ENCODE measurements around the gene DGKB. TPM values are rescaled to one million over a fixed set of nuclear protein-coding genes. Genes with fewer than 3 reads are reported as not detected.

The DGKB gene
- polyA plus RNA-seq, 2 of the 4 experiments (the other 2 are of a cell fraction): 0.01 TPM; not detected in 1

DNA sequence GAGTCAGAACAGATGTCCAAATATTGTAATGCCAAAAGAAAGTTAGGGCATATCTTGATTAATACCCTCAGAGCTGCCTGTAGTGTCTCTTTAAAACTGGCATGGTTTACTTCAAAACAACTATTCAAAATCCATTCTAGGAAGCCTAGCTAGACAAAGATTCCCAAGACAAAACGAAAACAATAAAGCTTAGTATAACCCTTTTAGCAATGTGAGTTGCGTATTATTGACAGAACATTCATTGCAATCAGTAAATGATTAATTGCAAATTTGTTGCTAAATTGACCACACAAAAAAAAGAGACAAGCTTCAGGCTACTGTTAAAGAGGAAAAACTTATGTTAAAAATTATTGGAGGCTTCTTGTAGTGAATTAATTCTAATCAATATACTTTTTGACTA, 406.9 kb downstream of the DGKB start:
- WGBS (ENCODE audit: missing lambda C conversion rate): 12% methylated on average over 2 of the region's 2 CpGs
- Histone ChIP-seq H3K27ac (no peak overlapping the region), H3K4me1 (no peaks in the 10 kb centered on the region), H3K9me3 (peaks cover 3% of the 10 kb centered on the region; the same call in 1 of the 3 replicates), H3K4me2 (no peak overlapping the region), H3K4me3 (no peak overlapping the region)
- TF ChIP-seq HEYL (CRISPR knock-in tag; IDR thresholded peaks at IDR 0.05): no peak
- no peak for TF ChIP-seq SREBF2 (IDR thresholded peaks at IDR 0.05)
- TF ChIP-seq FOSL2 (IDR thresholded peaks at IDR 0.05): no peak
- TF ChIP-seq FOSL2 (CRISPR knock-in tag; IDR thresholded peaks at IDR 0.05): no peak
- TF ChIP-seq HOXA7 (CRISPR knock-in tag; IDR thresholded peaks at IDR 0.05): no peak
- no peak for TF ChIP-seq KDM1A (IDR thresholded peaks at IDR 0.05; ENCODE audit: low read depth)
- TF ChIP-seq HOXB13 (CRISPR knock-in tag; IDR thresholded peaks at IDR 0.05; ENCODE audit: low read depth): no peak
- TF ChIP-seq ZSCAN20 (CRISPR knock-in tag; IDR thresholded peaks at IDR 0.05): no peak
- TF ChIP-seq NR3C1 (IDR thresholded peaks at IDR 0.05): no peak
- TF ChIP-seq BHLHE40 (IDR thresholded peaks at IDR 0.05; ENCODE audit: low read depth, low read length): no peak
- no peak for TF ChIP-seq POLR2A (IDR thresholded peaks at IDR 0.05; ENCODE audit: low read length)
- TF ChIP-seq JUNB (IDR thresholded peaks at IDR 0.05): no peak
- no peak for TF ChIP-seq SMC3 (IDR thresholded peaks at IDR 0.05)
- no peak for FAIRE-seq
- ATAC-seq: no peak
- CTCF ChIA-PET: no interaction called here
- POLR2A ChIA-PET: no interaction called here
- DNase-seq (ENCODE audit: low read depth in 1 of 2, low spot score in 1 of 2): no peak

DNA sequence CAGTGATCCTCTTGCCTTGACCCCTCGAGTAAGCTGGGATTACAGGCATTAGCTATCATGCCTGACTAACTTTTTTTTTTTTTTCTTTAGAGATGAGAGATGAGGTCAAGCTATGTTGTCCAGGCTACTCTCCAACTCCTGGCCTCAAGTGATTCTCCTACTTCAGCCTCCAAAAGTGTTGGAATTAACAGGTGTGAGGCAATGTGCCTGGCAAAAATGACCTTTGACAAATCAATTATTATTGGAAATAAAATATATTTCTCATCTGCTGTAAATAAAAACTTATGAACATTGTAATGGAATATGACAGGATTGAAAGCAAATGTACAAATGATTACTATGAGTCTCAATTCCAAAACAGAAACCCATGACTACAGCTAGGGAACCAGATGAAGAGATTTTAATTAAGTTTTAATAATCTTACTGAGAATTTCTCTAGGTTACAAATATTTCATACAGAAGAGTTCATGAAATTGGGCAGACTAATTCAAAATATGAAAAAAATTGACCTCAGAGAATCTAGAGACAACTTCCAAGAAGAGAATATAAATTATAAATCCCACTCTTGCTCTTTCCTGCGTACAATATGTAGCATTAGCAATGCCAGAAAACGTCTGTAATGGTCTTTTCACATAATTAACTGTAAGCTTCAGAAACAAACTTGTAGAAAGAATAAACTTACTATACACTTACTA, 414.7 kb downstream of the DGKB start:
- no peak for FAIRE-seq
- TF ChIP-seq EHF (CRISPR knock-in tag; IDR thresholded peaks at IDR 0.05): no peak
- TF ChIP-seq HOXA7 (CRISPR knock-in tag; IDR thresholded peaks at IDR 0.05): no peak
- TF ChIP-seq HOXB13 (CRISPR knock-in tag; IDR thresholded peaks at IDR 0.05; ENCODE audit: low read depth): no peak
- TF ChIP-seq KDM5A (IDR thresholded peaks at IDR 0.05): no peak
- Histone ChIP-seq H3K4me1 (no peaks in the 10 kb centered on the region), H3K4me3 (no peak overlapping the region), H3K27ac (no peak overlapping the region), H3K9me3 (no peaks in the 10 kb centered on the region), H3K4me2 (no peak overlapping the region)
- DNase-seq (ENCODE audit: low read depth in 1 of 2, low spot score in 1 of 2): no peak
- ChIA-PET POLR2A (no interaction called here), CTCF (no interaction called here)
- ATAC-seq: no peak
- 5% methylated on average over 3 of the region's 3 CpGs for WGBS (ENCODE audit: missing lambda C conversion rate)

DNA sequence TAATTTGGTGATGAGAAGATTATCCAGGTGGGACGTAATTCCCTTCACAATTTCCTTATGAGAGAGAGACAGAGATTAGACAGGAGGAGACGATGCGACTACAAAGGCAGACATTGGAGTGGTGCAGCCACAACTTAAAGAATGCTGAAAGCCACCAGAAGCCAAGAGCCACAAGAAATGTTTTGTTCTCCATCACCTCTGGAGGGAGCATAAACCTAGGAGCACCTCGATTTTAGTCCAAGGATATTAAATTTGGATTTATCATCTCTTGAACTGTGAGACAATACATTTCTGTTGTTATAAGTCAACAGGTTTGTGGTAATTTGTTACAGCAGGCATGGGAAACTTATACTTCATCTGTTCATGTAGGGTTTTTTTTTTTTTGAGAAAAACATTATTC, 418.9 kb downstream of the DGKB start:
- WGBS (ENCODE audit: missing lambda C conversion rate): 5% methylated on average over 4 of the region's 4 CpGs
- Histone ChIP-seq H3K4me3 (no peak overlapping the region), H3K9me3 (no peaks in the 10 kb centered on the region), H3K4me2 (no peak overlapping the region), H3K4me1 (no peaks in the 10 kb centered on the region), H3K27ac (no peak overlapping the region)
- DNase-seq (ENCODE audit: low read depth in 1 of 2, low spot score in 1 of 2) (no peak), FAIRE-seq (no peak), ATAC-seq (no peak)
- TF ChIP-seq CBX8 (IDR thresholded peaks at IDR 0.05): no peak
- no peak for TF ChIP-seq RCOR1 (IDR thresholded peaks at IDR 0.05; ENCODE audit: low read depth, low read length)
- POLR2A ChIA-PET: no interaction called here
- CTCF ChIA-PET: no interaction called here

DNA sequence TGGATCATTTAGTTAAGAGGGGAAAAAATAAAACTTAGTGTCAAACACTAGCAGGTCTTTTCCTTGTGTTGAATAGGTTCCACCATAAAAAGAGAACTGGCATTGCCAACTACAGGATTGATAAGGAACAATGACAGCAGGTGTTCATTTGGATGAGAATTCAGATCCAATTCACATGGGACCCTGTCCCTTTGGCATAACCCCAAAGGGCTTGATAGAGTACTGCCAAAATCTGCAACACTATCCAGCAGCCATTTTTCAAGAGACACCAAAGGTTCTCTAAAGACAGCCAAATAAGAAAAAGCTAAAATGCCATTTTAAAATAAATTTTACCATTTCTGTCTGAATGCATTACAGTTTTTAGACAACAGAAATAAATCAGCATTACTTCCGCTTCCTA, 422.3 kb downstream of the DGKB start:
- TF ChIP-seq, protein P1, sequence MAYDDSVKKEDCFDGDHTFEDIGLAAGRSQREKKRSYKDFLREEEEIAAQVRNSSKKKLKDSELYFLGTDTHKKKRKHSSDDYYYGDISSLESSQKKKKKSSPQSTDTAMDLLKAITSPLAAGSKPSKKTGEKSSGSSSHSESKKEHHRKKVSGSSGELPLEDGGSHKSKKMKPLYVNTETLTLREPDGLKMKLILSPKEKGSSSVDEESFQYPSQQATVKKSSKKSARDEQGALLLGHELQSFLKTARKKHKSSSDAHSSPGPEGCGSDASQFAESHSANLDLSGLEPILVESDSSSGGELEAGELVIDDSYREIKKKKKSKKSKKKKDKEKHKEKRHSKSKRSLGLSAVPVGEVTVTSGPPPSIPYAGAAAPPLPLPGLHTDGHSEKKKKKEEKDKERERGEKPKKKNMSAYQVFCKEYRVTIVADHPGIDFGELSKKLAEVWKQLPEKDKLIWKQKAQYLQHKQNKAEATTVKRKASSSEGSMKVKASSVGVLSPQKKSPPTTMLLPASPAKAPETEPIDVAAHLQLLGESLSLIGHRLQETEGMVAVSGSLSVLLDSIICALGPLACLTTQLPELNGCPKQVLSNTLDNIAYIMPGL (CRISPR knock-in tag; IDR thresholded peaks at IDR 0.05; ENCODE audit: borderline replicate concordance): no peak
- TF ChIP-seq MAZ (IDR thresholded peaks at IDR 0.05; ENCODE audit: borderline replicate concordance, low read depth, low read length) (no peak), ZC3H11A (IDR thresholded peaks at IDR 0.05) (no peak), RCOR1 (IDR thresholded peaks at IDR 0.05; ENCODE audit: low read depth, low read length) (no peak), JUNB (IDR thresholded peaks at IDR 0.05) (no peak), NPAS2 (CRISPR knock-in tag; IDR thresholded peaks at IDR 0.05; ENCODE audit: borderline replicate concordance) (no peak), ZFP36 (IDR thresholded peaks at IDR 0.05; ENCODE audit: borderline replicate concordance, partially characterized antibody) (no peak), CHD4 (IDR thresholded peaks at IDR 0.05; ENCODE audit: borderline replicate concordance) (no peak), PHF8 (IDR thresholded peaks at IDR 0.05; ENCODE audit: borderline replicate concordance, low read depth) (no peak), MAFK (IDR thresholded peaks at IDR 0.05; ENCODE audit: partially characterized antibody) (no peak), ZSCAN20 (CRISPR knock-in tag; IDR thresholded peaks at IDR 0.05) (no peak)
- TF ChIP-seq, protein P2, sequence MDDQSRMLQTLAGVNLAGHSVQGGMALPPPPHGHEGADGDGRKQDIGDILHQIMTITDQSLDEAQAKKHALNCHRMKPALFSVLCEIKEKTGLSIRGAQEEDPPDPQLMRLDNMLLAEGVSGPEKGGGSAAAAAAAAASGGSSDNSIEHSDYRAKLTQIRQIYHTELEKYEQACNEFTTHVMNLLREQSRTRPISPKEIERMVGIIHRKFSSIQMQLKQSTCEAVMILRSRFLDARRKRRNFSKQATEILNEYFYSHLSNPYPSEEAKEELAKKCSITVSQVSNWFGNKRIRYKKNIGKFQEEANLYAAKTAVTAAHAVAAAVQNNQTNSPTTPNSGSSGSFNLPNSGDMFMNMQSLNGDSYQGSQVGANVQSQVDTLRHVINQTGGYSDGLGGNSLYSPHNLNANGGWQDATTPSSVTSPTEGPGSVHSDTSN (IDR thresholded peaks at IDR 0.05): no peak
- TF ChIP-seq, protein P3, sequence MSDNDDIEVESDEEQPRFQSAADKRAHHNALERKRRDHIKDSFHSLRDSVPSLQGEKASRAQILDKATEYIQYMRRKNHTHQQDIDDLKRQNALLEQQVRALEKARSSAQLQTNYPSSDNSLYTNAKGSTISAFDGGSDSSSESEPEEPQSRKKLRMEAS (IDR thresholded peaks at IDR 0.05): no peak
- CTCF ChIA-PET: no interaction called here
- ATAC-seq: no peak
- 34% methylated on average over 1 of the region's 1 CpG for WGBS (ENCODE audit: missing lambda C conversion rate)
- Histone ChIP-seq H3K27ac (no peak overlapping the region), H3K4me2 (no peak overlapping the region), H3K4me3 (no peak overlapping the region), H3K4me1 (no peaks in the 10 kb centered on the region), H3K9me3 (no peaks in the 10 kb centered on the region)
- POLR2A ChIA-PET: no interaction called here
- no peak for DNase-seq (ENCODE audit: low read depth in 1 of 2, low spot score in 1 of 2)
- FAIRE-seq: no peak

All from A549 (cell line).